ENCODE results near the gene PTPRG.

GRCh38 chr3:62319570-62320243, 758.3 kb downstream of the PTPRG start:
- TF ChIP-seq EZH2 (IDR thresholded peaks at IDR 0.05; ENCODE audit: insufficient read depth, low read length) (no peak), CTCF (IDR thresholded peaks at IDR 0.05; ENCODE audit: insufficient read depth, low read depth, low read length) (no peak)
